KMS-11 (cell line): ENCODE data around the gene SOX8.

Source experiments
- H2AFZ ChIP-seq: fragments of 200-600 bp; sonication (generic); 2 replicates; pipeline ENCODE4 v1.6.1; 2016; ENCODE audit warnings: antibody characterized with exemption, mixed run types, low read depth
- H3K27ac ChIP-seq: fragments of 200-600 bp; sonication (generic); 2 replicates; pipeline ENCODE4 v1.6.1; 2016; ENCODE audit warnings: mild to moderate bottlenecking, mixed run types
- H3K27me3 ChIP-seq: fragments of 200-600 bp; sonication (generic); 2 replicates; pipeline ENCODE4 v1.6.1; 2017; ENCODE audit warnings: mild to moderate bottlenecking, low read depth, mixed run types, moderate library complexity; ENCODE audit not compliant: insufficient read depth
- H3K36me3 ChIP-seq: fragments of 200-600 bp; sonication (generic); 2 replicates; pipeline ENCODE4 v1.6.1; 2017; ENCODE audit warnings: mild to moderate bottlenecking, mixed run types; ENCODE audit not compliant: insufficient read depth
- H3K4me1 ChIP-seq: fragments of 200-600 bp; sonication (generic); 2 replicates; pipeline ENCODE4 v1.6.1; 2016; ENCODE audit warnings: mild to moderate bottlenecking, low read depth, mixed run types; ENCODE audit not compliant: poor library complexity, severe bottlenecking
- H3K4me2 ChIP-seq: fragments of 200-600 bp; sonication (generic); 2 replicates; pipeline ENCODE4 v1.7.0; 2016; ENCODE audit warnings: mild to moderate bottlenecking, mixed run types
- H3K4me3 ChIP-seq: fragments of 200-600 bp; sonication (generic); IDR thresholded peaks from 2 replicates; pipeline ENCODE4 v1.6.1; 2017; ENCODE audit warnings: low read depth, low read length, mixed read lengths; ENCODE audit not compliant: insufficient read depth
- H3K79me2 ChIP-seq: fragments of 200-600 bp; sonication (generic); 2 replicates; pipeline ENCODE4 v1.6.1; 2016; ENCODE audit warnings: low read depth, mixed run types; ENCODE audit not compliant: insufficient read depth
- H3K9ac ChIP-seq: fragments of 200-600 bp; sonication (generic); 2 replicates; pipeline ENCODE4 v1.6.1; 2016; ENCODE audit warnings: mild to moderate bottlenecking, mixed run types
- H4K20me1 ChIP-seq: fragments of 200-600 bp; sonication (generic); 2 replicates; pipeline ENCODE4 v1.6.1; 2016; ENCODE audit warnings: mild to moderate bottlenecking, mixed run types; ENCODE audit not compliant: insufficient read depth
- TF ChIP-seq, protein P1 (sequence below): fragments of 200-600 bp; sonication (generic); conservative IDR thresholded peaks from 2 replicates; pipeline ENCODE4 v1.6.1; 2017; ENCODE audit warnings: low read depth, mild to moderate bottlenecking, antibody characterized with exemption, low read length, moderate library complexity, mixed read lengths

SOX8 gene

DNA sequence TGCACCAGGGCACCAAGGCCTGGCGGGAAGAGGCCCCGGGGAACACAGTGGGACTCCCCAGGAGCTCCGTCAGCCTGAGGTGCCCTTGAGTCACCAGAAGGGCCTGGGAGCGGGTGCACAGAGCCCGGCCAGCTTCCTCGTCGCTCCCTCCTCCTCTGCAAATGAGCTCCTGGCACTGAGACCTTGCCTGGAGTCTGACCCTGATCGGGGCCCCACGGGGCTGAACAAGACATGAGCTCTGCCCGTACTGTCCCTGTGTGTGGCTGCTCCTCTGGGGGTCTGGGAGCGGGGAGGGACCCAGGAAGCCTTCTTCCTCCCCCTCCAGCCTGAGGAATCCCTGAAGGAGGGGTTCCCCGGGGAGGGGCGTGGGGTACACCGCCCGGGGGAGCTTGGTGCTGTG lies 54.6 kb downstream of the SOX8 start:
- Histone ChIP-seq H3K4me2 (no peak overlapping the region), H3K9ac (no peak overlapping the region), H3K36me3 (no peaks in the 10 kb centered on the region), H3K4me1 (no peaks in the 10 kb centered on the region), H3K79me2 (no peaks in the 10 kb centered on the region), H3K4me3 (no peak overlapping the region), H2AFZ (no peak overlapping the region), H3K27ac (no peak overlapping the region), H4K20me1 (no peaks in the 10 kb centered on the region), H3K27me3 (peaks cover 72% of the 10 kb centered on the region)
- TF ChIP-seq, protein P1, sequence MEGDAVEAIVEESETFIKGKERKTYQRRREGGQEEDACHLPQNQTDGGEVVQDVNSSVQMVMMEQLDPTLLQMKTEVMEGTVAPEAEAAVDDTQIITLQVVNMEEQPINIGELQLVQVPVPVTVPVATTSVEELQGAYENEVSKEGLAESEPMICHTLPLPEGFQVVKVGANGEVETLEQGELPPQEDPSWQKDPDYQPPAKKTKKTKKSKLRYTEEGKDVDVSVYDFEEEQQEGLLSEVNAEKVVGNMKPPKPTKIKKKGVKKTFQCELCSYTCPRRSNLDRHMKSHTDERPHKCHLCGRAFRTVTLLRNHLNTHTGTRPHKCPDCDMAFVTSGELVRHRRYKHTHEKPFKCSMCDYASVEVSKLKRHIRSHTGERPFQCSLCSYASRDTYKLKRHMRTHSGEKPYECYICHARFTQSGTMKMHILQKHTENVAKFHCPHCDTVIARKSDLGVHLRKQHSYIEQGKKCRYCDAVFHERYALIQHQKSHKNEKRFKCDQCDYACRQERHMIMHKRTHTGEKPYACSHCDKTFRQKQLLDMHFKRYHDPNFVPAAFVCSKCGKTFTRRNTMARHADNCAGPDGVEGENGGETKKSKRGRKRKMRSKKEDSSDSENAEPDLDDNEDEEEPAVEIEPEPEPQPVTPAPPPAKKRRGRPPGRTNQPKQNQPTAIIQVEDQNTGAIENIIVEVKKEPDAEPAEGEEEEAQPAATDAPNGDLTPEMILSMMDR: no peak
